Measurements from ENCODE around the gene MTFP1. TPM values are rescaled to one million over a fixed set of nuclear protein-coding genes. Genes with fewer than 3 reads are reported as not detected.

MTFP1 gene
- total RNA-seq, 1 donor from 2014 or later, result 9.9 TPM

DNA sequence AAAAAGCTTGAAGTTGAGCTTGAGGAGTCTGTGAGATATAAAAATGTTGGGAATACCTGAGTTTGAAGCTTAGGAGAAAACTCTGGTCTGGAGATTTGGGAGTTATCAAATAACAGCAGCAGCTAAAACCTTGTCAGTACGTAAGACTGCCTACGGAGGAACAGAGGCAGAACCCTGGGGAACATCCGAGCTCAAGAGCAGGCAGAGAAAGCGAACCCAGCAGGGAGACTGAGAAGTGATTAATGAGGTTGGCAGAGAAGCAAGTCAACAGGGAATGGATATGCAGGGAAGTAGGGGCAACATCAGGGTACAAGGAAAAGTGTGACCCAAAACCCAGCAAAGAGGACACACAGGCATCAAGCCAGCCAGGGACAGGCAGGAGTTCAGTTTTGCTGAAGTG, 12.6 kb upstream of the MTFP1 start:
- Histone ChIP-seq H3K4me3 (no peak overlapping the region), H3K36me3 (peaks cover 65% of the 10 kb centered on the region), H3K27ac (no peak overlapping the region), H3K4me1 (no peaks in the 10 kb centered on the region), H3K9me3 (no peaks in the 10 kb centered on the region), H3K27me3 (ENCODE audit: low read depth) (no peaks in the 10 kb centered on the region)
- ATAC-seq (no peak), DNase-seq (no peak)
- intact Hi-C loops (cut with DNase I), result no loop called here
- TF ChIP-seq, protein P1, sequence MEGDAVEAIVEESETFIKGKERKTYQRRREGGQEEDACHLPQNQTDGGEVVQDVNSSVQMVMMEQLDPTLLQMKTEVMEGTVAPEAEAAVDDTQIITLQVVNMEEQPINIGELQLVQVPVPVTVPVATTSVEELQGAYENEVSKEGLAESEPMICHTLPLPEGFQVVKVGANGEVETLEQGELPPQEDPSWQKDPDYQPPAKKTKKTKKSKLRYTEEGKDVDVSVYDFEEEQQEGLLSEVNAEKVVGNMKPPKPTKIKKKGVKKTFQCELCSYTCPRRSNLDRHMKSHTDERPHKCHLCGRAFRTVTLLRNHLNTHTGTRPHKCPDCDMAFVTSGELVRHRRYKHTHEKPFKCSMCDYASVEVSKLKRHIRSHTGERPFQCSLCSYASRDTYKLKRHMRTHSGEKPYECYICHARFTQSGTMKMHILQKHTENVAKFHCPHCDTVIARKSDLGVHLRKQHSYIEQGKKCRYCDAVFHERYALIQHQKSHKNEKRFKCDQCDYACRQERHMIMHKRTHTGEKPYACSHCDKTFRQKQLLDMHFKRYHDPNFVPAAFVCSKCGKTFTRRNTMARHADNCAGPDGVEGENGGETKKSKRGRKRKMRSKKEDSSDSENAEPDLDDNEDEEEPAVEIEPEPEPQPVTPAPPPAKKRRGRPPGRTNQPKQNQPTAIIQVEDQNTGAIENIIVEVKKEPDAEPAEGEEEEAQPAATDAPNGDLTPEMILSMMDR (IDR thresholded peaks at IDR 0.05), result no peak

DNA sequence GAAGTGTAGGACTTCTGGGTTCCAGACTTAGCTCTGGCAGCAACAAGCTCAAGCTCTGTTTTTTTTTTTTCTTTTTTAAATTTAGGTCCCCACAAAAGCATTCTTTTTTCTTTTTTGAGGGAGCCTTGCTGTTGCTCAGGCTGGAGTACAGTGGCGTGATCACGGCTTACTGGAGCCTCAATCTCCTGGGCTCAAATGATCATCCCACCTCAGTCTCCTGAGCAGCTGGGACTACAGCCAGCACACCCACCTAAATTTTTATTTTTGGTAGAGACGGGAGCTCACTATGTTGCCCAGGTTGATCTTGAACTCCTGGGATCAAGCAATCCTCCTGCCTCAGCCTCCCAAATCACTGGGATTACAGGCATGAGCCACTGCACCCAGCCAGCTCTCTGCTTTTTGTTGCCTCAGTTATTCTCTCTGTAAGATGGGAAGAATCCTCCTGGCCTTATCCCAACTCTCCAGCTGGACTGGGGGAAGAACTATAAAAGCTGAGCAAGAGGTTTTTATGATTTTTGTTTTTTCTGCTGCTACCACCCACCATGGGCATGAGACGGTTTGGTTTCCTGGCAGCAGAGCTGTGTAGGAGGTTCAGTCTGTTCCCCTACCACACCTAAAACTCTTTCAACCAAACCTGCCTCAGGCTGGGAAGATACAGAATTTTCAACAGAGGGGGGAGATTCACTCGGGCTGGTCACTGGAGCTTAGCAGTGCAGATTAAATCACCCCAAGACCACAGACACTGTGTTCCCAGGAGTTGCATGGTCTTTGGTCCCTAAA, 11.6 kb upstream of the MTFP1 start:
- Histone ChIP-seq H3K4me3 (no peak overlapping the region), H3K36me3 (peaks cover 71% of the 10 kb centered on the region), H3K9me3 (no peaks in the 10 kb centered on the region), H3K4me1 (no peaks in the 10 kb centered on the region), H3K27ac (no peak overlapping the region), H3K27me3 (ENCODE audit: low read depth) (no peaks in the 10 kb centered on the region)
- intact Hi-C loops (cut with DNase I), result no loop called here
- DNase-seq (no peak), ATAC-seq (no peak)
- TF ChIP-seq, protein P1 (IDR thresholded peaks at IDR 0.05), result no peak

DNA sequence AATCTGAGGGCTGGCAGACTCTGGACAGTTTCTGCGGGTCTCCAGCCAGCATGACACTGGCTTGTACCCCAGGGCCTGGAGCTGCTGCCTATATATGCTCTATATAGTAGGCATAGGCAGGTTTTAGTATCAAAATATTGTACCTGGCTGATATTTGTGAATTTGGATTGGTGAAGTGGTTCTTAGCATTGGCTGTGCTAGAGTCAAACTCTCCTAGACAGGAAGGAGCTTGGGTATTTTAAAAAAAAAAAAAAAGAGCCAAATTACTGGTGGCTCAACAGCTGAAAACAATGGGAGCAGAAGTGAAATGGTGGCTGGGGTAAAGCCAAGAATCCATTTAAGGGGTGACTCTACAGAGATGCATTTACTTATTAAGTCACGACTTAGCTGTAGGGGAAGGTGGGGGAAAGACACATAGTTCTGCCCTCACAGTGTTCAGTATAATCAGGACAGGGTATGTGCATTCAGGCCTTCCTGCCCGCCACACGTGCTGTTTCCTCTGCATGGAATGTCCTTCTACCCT, 11.0 kb upstream of the MTFP1 start:
- H3K36me3 ChIP-seq, result peaks cover 74% of the 10 kb centered on the region
- intact Hi-C loops (cut with DNase I), result no loop called here

DNA sequence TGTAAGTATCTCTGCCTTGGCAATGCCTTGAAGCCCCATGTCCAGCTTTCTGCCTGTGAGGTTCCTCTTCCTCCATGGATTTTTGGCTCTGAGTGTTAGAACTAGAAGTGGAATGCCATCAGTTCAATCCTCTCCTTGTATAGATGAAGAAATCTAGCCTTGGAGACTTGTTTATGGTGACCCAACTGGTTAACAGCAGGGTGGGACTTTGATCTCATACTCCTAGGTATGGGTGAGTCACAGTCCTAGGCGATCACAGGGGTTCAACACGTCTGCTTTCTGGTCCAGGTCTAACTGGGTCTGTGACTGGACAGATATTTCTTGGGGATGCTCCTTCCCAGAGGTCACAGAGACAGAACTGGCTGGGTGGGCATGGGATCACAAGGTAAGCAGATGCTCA, 9.2 kb upstream of the MTFP1 start:
- Histone ChIP-seq H3K4me1 (peaks cover 14% of the 10 kb centered on the region), H3K9me3 (no peaks in the 10 kb centered on the region), H3K36me3 (peaks cover 57% of the 10 kb centered on the region), H3K27ac (no peak overlapping the region), H3K4me3 (no peak overlapping the region), H3K27me3 (ENCODE audit: low read depth) (no peaks in the 10 kb centered on the region)
- DNase-seq (no peak), ATAC-seq (no peak)
- intact Hi-C loops (cut with DNase I), result no loop called here
- TF ChIP-seq, protein P1 (IDR thresholded peaks at IDR 0.05), result no peak

More for the DNA sequence above, 11.0 kb upstream of the MTFP1 start:
- DNase-seq (no peak), ATAC-seq (no peak)
- Histone ChIP-seq H3K4me1 (no peaks in the 10 kb centered on the region), H3K4me3 (no peak overlapping the region), H3K27me3 (ENCODE audit: low read depth) (no peaks in the 10 kb centered on the region), H3K27ac (no peak overlapping the region), H3K9me3 (no peaks in the 10 kb centered on the region)
- TF ChIP-seq, protein P1 (IDR thresholded peaks at IDR 0.05), result no peak

DNA sequence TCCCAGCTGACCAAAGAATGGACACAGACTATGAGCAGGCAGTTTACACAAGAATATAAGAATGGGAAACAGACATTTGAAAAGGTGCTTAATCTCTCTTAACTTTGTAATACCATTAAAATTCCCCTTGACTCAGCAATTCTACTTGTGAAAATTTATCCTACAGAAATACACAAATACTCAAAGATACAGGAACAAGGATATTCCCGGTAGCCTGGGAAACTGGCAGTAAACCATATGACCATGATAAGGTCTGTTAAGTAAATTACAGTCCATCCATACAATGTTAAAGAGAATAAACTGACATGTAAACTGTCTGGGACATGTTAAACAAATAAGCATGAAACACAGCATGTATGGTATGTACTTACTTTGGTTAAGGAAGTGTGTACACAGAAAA, 8.7 kb upstream of the MTFP1 start:
- intact Hi-C loops (cut with DNase I), result no loop called here
- H3K9me3 ChIP-seq, result no peaks in the 10 kb centered on the region

More for the DNA sequence above, 8.7 kb upstream of the MTFP1 start:
- DNase-seq (no peak), ATAC-seq (no peak)
- Histone ChIP-seq H3K4me3 (no peak overlapping the region), H3K27me3 (ENCODE audit: low read depth) (no peaks in the 10 kb centered on the region), H3K27ac (no peak overlapping the region), H3K36me3 (peaks cover 57% of the 10 kb centered on the region), H3K4me1 (peaks cover 18% of the 10 kb centered on the region)
- TF ChIP-seq, protein P1 (IDR thresholded peaks at IDR 0.05), result no peak

Data from lower lobe of right lung (tissue), 2 donors.